Hepatocyte (in vitro differentiated cells): ENCODE measurements around the gene ZFP92.

Source experiments
- EZH2 ChIP-seq: fragments of 200-600 bp; sonication (generic); IDR thresholded peaks from 2 replicates; pipeline ENCODE4 v1.6.1; 2016; ENCODE audit warnings: antibody characterized with exemption, mild to moderate bottlenecking, borderline replicate concordance
- TF ChIP-seq, protein P1 (sequence below): fragments of 200-600 bp; sonication (generic); IDR thresholded peaks from 2 replicates; pipeline ENCODE4 v1.5.1; 2016; ENCODE audit warnings: antibody characterized with exemption, mild to moderate bottlenecking; ENCODE audit not compliant: poor library complexity

DNA sequence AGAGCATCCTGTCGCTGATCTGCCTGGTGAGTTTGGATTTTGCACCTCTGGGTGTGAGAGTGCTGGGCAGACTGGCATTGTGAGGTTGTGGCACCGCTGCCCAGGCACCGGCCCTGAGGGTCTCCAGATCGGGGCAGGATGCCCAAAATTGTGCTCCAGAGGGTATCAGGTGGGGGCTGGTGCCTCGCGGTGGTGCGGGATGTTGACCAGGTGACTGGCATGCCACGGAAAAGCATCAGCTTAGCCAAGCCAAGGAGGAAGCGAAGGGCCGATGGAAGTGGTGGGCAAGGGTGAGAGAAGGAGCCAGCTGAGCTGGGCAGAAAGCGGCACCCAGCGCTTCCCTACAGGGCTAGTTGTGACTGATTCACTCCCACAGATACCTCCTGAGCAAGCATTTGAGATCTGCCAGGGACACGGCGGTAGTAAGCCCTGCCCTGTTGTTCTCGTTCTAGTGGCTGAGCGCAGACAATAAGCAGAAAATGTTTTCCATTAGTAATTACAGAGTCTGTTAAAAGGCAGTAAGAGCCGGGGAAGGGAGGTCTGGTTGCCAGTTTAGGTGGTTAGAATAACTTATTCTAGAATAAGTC lies 809 bp downstream of the ZFP92 start:
- TF ChIP-seq EZH2, result no peak
- TF ChIP-seq, protein P1, sequence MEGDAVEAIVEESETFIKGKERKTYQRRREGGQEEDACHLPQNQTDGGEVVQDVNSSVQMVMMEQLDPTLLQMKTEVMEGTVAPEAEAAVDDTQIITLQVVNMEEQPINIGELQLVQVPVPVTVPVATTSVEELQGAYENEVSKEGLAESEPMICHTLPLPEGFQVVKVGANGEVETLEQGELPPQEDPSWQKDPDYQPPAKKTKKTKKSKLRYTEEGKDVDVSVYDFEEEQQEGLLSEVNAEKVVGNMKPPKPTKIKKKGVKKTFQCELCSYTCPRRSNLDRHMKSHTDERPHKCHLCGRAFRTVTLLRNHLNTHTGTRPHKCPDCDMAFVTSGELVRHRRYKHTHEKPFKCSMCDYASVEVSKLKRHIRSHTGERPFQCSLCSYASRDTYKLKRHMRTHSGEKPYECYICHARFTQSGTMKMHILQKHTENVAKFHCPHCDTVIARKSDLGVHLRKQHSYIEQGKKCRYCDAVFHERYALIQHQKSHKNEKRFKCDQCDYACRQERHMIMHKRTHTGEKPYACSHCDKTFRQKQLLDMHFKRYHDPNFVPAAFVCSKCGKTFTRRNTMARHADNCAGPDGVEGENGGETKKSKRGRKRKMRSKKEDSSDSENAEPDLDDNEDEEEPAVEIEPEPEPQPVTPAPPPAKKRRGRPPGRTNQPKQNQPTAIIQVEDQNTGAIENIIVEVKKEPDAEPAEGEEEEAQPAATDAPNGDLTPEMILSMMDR, result no peak
